Measurements from ENCODE around the gene PTPRG.

PTPRG gene

DNA sequence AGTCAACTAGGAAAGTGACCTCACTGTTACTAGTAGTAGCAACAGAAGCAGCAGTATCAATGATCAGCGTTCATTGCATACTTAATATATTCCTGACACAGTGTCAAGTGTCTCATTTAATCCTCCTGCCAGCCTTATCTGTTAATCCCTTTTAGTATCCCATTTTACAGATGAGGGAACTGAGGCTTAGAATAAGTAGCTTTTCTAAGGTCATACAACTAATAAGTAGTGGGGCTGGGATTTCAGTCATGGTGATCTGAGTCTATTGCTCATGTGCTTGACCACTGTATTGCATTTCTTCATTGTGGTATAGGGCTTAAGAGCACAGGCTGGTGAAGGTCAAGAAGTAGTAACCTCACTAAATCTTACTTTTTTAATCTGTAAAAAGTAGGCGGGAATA, 233.6 kb downstream of the PTPRG start:
- Histone ChIP-seq H3K27me3 (ENCODE audit: insufficient read depth, low read length, poor library complexity, severe bottlenecking) (no peaks in the 10 kb centered on the region), H3K4me2 (ENCODE audit: low read depth, low read length, poor library complexity, severe bottlenecking) (no peak overlapping the region), H3K36me3 (ENCODE audit: insufficient read depth, low read length) (no peaks in the 10 kb centered on the region), H2AFZ (ENCODE audit: low read length) (no peak overlapping the region), H3K9me3 (ENCODE audit: insufficient read depth, low read depth, low read length) (no peaks in the 10 kb centered on the region), H4K20me1 (ENCODE audit: insufficient read depth, low read length, poor library complexity, severe bottlenecking) (no peaks in the 10 kb centered on the region), H3K79me2 (ENCODE audit: insufficient read depth, low read length) (no peaks in the 10 kb centered on the region), H3K9me2 (replicated peaks; ENCODE audit: low read depth, low read length) (no peaks in the 10 kb centered on the region), H3K4me3 (ENCODE audit: low read length, poor library complexity, severe bottlenecking) (no peak overlapping the region), H3K4me1 (ENCODE audit: insufficient read depth, low read length, poor library complexity, severe bottlenecking) (no peaks in the 10 kb centered on the region), H3F3A (ENCODE audit: low read depth) (no peaks in the 10 kb centered on the region), H3K9ac (ENCODE audit: low read depth, low read length, poor library complexity, severe bottlenecking) (no peak overlapping the region)
- TF ChIP-seq, protein P1, sequence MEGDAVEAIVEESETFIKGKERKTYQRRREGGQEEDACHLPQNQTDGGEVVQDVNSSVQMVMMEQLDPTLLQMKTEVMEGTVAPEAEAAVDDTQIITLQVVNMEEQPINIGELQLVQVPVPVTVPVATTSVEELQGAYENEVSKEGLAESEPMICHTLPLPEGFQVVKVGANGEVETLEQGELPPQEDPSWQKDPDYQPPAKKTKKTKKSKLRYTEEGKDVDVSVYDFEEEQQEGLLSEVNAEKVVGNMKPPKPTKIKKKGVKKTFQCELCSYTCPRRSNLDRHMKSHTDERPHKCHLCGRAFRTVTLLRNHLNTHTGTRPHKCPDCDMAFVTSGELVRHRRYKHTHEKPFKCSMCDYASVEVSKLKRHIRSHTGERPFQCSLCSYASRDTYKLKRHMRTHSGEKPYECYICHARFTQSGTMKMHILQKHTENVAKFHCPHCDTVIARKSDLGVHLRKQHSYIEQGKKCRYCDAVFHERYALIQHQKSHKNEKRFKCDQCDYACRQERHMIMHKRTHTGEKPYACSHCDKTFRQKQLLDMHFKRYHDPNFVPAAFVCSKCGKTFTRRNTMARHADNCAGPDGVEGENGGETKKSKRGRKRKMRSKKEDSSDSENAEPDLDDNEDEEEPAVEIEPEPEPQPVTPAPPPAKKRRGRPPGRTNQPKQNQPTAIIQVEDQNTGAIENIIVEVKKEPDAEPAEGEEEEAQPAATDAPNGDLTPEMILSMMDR (conservative IDR thresholded peaks at IDR 0.05; ENCODE audit: low read length): no peak
- no peak for TF ChIP-seq EZH2phosphoT487 (IDR thresholded peaks at IDR 0.05; ENCODE audit: borderline replicate concordance)

DNA sequence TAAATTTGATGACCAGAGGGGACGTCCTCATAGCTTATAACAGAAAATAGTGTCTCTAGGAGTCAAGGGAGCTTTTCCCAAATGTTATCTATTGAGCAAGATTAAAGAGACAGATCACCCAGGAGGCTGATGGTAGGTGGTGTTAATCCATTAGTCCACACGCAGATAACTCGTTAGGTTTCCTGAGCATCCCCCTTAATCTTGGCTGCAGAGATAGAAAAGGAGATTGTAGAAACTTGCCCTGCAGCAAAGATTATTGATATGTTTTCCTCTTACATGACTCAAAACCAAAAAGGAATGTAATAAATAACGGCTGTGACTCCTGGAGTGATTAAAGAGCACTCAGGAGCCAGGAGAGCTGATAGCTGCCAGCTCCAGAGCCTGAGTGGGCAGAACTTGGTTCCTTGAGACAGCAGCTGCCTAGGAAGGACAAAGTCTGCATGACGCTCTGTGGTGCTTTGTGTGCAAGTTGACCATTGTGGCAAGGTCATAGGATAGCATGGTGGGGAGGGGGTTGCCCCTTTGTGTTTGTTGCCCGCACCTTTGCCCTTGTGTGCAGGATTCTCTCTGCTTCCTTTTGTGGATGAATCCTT, 234.8 kb downstream of the PTPRG start:
- H3K9me2 ChIP-seq (replicated peaks; ENCODE audit: low read depth, low read length): no peaks in the 10 kb centered on the region
- H3K4me2 ChIP-seq (ENCODE audit: low read depth, low read length, poor library complexity, severe bottlenecking): no peak overlapping the region
- H3K9me3 ChIP-seq (ENCODE audit: insufficient read depth, low read depth, low read length): no peaks in the 10 kb centered on the region
- H3F3A ChIP-seq (ENCODE audit: low read depth): no peaks in the 10 kb centered on the region
- no peak overlapping the region for H3K4me3 ChIP-seq (ENCODE audit: low read length, poor library complexity, severe bottlenecking)
- H3K4me1 ChIP-seq (ENCODE audit: insufficient read depth, low read length, poor library complexity, severe bottlenecking): no peaks in the 10 kb centered on the region
- H3K27me3 ChIP-seq (ENCODE audit: insufficient read depth, low read length, poor library complexity, severe bottlenecking): no peaks in the 10 kb centered on the region
- no peaks in the 10 kb centered on the region for H4K20me1 ChIP-seq (ENCODE audit: insufficient read depth, low read length, poor library complexity, severe bottlenecking)
- no peaks in the 10 kb centered on the region for H3K79me2 ChIP-seq (ENCODE audit: insufficient read depth, low read length)
- H3K9ac ChIP-seq (ENCODE audit: low read depth, low read length, poor library complexity, severe bottlenecking): no peak overlapping the region
- no peak overlapping the region for H2AFZ ChIP-seq (ENCODE audit: low read length)
- H3K36me3 ChIP-seq (ENCODE audit: insufficient read depth, low read length): no peaks in the 10 kb centered on the region
- TF ChIP-seq, protein P1 (conservative IDR thresholded peaks at IDR 0.05; ENCODE audit: low read length): no peak
- TF ChIP-seq EZH2phosphoT487 (IDR thresholded peaks at IDR 0.05; ENCODE audit: borderline replicate concordance): no peak

DNA sequence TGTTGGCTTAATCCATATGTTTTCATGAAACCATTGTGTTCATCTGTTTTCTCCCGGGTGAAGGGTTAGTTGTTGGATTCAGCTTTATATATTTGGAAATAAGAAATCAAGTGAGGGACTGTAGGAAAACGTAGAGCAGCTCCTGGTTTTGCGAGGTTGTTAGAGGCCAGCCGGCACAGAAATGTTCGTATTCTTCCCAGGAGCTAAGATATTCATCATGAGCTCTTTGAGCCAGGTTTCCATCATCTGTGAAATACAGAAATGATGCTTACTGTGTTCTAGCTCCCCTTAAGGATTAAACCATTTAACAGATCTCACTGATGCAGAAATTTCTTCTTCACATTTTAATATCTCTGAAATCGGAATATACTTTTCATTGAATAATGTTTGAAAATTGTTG, 235.5 kb downstream of the PTPRG start:
- no peaks in the 10 kb centered on the region for H3K79me2 ChIP-seq (ENCODE audit: insufficient read depth, low read length)
- TF ChIP-seq EZH2phosphoT487 (IDR thresholded peaks at IDR 0.05; ENCODE audit: borderline replicate concordance): no peak
- TF ChIP-seq, protein P1 (conservative IDR thresholded peaks at IDR 0.05; ENCODE audit: low read length): no peak

More for the DNA sequence above, 235.5 kb downstream of the PTPRG start:
- Histone ChIP-seq H2AFZ (ENCODE audit: low read length) (no peak overlapping the region), H3K4me2 (ENCODE audit: low read depth, low read length, poor library complexity, severe bottlenecking) (no peak overlapping the region), H3F3A (ENCODE audit: low read depth) (no peaks in the 10 kb centered on the region), H3K9me2 (replicated peaks; ENCODE audit: low read depth, low read length) (no peaks in the 10 kb centered on the region), H3K9me3 (ENCODE audit: insufficient read depth, low read depth, low read length) (no peaks in the 10 kb centered on the region), H3K4me1 (ENCODE audit: insufficient read depth, low read length, poor library complexity, severe bottlenecking) (no peaks in the 10 kb centered on the region), H3K36me3 (ENCODE audit: insufficient read depth, low read length) (no peaks in the 10 kb centered on the region), H3K4me3 (ENCODE audit: low read length, poor library complexity, severe bottlenecking) (no peak overlapping the region), H3K9ac (ENCODE audit: low read depth, low read length, poor library complexity, severe bottlenecking) (no peak overlapping the region), H3K27me3 (ENCODE audit: insufficient read depth, low read length, poor library complexity, severe bottlenecking) (no peaks in the 10 kb centered on the region), H4K20me1 (ENCODE audit: insufficient read depth, low read length, poor library complexity, severe bottlenecking) (no peaks in the 10 kb centered on the region)

Measured in Loucy (cell line).